ENCODE results near the gene MYO7A.
A peak's percentile ranks its signal among the peaks of the same experiment; 100 is the strongest.

MYO7A gene

DNA sequence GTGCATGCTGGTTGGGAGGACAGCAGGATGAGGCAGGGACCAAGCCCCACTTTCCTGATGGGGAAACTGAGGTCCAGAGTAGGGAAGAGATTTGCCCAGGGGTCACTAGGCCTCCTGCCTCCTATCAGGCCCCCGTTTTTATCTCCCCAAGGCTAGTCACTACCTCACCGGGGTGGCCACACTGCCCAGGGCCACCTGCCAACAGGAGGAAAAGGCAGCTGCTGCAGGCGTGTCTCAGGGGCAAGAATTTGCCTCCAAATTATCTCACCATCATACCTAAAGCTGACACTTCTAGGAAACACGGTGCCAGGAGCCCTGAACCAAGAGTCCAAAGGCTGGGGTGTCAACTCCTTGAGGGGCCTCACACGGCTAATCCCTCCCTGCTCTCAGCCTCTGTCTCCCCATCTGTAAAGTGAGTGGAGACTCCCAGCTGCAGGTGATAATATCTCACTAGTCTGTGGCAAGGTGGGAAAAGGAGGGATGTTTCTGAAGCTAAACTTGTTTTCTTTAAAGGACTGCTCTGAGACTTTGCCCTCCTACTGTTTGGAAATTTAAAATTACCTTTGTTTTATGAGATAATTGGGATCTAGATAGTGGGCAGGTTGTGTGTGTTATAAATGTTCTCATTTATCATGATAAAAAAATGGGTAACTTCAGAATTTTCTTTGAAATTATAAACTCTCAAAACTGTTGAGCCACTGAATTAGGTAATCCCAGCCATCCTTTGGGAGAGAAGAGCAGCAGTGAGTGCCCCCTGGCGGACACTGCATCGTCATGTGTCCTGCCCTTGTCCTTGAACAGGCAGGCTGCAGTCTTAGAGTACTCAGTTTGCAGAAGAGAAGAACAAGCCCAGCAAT, 60.0 kb downstream of the MYO7A start:
- peak; percentile 92 for DNase-seq

DNA sequence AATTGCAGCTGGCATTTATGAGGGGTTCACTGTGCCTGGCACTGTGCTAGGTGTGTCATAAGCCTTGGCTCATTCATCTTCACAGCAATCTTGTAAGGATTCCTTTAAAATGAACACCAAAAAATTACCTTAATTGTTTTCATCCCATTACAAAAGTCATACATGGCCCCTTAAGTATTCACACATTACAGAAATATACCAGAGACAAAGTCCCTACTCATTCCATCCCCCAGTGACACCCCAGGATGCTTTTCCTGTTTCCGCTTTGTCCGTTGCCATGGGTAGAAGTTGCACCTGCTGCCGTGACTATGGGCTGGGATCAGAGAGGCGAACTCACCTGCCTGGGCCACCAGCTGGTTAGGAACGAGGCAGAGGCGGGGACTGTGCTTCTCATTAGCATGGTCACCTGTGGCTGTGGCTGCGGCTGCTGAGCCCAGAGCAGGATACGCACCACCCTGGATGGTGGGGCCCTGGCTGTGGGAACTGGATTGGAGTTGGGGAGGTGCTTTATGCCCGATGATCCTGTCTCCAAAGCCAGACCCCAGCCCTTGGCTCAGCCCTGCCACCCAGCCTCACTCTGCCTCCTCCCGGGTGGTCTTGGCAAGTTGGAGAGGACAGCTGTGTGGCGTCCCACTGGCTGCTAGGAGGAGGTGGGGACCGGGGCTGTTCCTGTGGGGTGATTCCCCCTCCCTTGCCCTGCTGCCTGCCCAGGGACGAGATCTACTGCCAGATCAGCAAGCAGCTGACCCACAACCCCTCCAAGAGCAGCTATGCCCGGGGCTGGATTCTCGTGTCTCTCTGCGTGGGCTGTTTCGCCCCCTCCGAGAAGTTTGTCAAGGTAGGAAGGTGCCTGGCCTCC, 60.8 kb downstream of the MYO7A start:
- peak; percentile 24 for DNase-seq

DNA sequence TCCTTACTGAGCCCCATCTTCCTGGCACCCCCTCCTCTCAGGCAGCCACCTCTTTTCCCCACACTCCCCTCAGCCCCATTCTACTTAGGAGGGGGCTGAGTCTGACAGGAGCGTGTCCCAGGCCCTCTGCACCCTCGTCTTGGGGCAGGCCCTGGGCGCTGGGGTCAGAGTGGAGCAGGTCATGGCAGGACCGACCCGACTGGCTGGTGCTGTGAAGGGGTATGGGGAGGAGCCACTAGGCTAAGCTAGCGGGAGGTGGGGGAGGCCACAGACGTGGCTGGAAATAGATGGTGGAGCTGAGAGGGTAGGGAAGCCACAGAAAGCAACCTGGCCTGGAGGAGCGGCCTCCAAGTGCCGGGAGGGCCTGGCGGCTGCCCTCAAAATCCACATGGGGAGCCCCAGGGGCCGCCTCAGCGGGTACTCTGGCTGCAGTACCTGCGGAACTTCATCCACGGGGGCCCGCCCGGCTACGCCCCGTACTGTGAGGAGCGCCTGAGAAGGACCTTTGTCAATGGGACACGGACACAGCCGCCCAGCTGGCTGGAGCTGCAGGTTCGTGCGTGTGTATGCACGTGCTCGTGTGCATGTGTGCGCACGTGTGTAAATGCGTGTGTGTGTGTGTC, 61.7 kb downstream of the MYO7A start:
- DNase-seq, result no peak

DNA sequence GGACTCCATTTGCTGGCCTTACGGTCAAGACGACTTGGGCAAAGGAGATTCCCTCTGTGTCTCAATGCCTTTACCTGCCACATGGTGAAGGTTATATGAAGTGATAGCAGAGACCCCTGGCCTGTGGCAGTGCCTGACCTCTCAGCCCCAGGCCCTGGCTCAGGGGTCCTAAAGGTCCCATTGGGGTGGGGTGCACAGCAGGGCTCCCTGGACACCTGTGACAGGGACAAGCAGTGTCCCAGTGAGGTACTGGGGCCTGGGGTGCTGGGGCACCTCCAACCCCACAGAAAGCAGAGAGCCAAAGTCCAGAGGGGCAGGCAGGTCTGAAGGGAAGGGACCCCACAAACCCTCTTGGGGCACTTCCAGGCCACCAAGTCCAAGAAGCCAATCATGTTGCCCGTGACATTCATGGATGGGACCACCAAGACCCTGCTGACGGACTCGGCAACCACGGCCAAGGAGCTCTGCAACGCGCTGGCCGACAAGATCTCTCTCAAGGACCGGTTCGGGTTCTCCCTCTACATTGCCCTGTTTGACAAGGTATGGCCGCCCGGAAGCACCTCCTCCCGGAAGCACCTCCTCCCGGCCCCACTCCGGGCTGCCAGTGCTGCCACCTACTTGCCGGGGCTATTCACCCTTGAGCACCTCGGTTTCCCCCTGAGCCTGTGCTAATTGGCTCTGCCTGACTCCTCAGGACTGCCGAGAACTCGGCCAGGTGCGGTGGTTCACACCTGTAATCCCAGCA, 62.5 kb downstream of the MYO7A start:
- DNase-seq, result no peak

DNA sequence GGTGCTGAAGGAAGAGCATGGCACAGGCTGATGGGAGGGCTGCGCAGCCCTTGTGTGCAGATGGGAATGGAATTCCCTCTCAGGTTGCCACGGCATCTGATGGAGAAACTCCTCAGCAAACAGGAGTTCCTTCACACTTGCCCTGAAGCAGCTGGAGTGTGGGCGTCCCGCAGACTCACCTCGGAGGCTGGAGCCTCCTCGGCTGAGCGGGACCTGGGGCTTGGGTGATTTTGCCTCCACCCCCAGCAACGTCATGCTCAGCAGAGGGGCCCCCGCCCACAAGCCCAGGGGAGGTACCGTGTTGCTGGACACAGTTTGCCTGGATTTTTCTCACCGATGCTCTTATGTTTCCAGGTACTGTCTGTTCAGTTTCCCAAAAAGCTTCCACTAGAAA, 63.4 kb downstream of the MYO7A start:
- no peak for DNase-seq

DNA sequence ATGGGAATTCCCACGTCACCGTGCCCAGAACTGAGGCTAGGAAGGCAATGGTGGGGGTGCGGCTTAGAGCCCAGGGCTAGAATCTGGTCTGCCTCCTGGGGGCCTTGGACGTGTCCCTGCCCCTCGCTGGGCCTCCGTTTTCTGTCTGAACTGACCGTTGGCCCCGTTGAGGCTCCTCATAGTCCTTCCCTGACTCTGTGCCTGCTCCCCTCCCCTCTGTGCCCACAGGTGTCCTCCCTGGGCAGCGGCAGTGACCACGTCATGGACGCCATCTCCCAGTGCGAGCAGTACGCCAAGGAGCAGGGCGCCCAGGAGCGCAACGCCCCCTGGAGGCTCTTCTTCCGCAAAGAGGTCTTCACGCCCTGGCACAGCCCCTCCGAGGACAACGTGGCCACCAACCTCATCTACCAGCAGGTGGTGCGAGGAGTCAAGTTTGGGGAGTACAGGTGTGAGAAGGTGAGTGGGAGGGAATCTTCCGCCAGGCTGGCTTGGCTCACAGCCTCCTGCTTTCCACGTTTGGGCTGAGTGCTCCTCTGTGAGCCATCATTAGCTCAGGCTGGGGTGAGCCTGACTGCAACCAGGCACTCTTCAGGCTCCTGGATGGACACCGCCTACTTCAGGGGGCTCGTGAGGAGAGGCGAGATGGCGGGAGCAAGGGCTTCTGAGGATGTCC, 63.9 kb downstream of the MYO7A start:
- DNase-seq, result peak; percentile 93

DNA sequence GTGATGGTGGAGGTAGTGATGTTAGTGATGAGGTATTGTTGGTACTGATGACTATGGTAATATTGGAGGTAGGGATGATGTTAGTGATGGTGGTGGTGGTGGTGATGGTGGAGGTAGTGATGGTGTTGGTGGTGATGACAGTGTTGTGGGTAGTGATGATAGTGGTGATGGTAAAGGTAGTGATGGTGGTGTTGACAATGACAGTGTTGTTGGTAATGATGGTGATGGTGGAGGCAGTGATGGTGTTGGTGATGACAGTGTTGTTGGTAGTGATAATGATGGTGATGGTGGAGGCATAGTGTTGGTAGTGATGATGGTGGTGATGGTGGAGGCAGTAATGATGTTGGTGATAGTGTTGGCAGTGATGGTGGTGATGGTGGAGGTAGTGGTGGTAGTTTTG, 65.1 kb downstream of the MYO7A start:
- DNase-seq, result no peak

DNA sequence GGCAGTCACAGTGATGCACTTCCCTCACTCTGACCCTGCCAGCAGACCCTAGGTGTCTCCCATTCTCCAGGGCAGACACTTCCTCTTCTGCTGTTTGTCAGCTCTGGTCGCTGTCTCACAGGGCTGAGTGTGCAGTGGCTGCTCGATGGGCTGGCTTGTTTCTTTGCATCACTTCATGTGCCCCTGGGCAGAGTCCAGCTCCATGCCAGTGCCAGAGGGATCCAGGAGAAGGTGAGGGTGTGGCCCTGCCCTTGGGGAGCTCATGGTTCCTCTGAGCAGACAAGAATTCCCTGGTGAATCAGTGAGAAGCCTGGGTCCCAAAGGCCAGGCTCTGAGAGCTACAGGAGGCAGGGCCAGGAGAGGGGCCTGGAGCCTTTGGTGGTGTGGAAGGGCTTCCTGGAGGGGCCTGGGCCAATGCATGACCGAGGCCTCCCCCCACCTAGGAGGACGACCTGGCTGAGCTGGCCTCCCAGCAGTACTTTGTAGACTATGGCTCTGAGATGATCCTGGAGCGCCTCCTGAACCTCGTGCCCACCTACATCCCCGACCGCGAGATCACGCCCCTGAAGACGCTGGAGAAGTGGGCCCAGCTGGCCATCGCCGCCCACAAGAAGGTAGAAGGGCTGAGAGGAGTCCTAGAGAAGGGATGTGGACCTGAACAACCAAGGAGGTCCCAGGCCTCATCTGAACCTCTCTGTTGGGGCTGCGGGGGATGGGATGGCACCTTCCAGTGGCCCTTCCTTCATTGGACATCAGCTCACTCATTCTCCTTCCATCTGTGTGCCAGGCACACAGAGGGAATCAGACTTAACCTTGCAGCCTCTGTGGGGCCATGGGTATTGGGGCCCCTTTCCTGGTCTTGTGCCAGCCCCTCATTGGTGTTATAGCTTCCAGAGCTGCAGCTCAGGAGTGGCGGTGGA, 66.1 kb downstream of the MYO7A start:
- DNase-seq, result no peak

DNA sequence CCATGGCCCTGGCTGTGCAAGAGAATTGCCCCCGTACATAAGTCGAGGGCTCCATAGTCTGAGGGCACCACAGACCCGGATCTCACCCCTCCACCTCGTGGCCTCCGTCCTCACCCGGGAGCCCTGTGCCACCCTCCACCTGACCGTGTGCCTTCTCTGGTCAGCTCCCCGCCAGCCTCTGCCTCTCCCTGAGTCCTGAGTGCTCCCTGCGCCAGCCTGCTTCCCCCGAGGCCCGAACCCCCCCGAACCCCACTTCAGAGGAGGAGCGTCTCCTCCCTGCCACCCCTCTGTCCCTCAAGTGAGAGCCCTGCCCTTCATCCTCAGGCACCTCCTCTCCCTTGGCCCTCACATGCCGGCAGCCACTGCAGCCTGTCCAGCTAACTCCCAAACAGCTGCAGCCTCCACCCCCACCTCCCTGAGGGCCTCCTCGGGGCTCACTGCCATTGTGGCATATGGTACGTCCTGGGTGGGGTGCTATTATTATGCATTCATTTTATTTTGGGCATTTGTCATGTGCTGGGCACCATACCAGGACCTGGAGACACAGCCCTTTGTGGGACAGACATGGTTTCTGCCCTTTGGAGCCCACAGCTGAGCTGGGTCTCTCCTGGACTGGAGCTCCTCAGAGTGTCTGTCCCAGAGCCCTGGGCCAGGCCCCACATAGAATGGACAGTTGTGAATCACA, 67.2 kb downstream of the MYO7A start:
- DNase-seq, result no peak

DNA sequence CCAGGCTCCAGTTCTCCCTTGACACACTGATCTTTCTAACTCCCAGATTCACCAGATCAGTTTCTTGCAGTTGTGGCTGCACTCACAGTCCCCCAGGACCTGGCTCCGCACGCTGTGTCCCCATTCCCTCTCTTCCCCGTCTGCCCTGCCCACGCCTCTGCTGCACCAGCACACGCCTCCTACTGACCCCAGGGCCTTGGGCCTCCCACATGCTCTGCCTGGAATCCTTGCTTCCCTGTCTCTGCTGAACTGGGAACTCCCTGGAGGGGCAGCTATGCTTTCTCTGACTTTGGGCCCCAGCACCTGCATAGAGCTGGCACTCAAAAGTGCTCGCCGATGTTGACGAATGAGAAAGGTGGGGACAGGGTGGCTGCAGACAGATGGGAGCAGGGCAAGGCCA, 68.9 kb downstream of the MYO7A start:
- no peak for DNase-seq

DNA sequence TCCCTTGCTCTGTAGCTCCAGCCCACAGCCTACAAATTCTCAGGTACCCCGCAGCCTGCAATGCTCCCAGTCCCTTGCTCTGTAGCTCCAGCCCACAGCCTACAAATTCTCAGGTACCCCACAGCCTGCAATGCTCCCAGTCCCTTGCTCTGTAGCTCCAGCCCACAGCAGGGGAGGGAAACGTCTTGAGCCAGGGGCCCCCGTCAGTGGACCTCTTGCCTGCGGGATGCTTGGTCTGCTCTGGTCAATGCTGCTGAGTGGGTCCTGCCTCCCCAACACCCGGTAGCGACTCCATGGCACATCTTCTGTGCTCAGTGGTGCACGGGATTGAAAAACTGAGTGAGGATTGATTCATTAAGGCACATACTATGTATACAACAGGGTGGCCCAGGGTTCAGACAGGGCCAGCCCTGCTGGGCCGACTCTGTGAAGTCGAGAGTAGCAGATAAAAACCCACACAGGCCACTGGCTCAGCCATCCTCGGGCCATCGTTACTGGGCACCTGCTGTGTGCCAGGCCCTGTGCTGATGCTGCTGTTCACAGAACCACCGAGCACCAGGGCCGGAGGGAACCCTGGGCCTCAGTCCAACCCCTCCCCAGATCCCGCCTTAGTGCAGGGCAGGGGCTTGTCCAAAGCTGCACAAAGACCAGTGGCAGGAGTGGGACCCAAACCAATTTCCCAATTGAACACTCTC, 69.7 kb downstream of the MYO7A start:
- DNase-seq, result no peak

DNA sequence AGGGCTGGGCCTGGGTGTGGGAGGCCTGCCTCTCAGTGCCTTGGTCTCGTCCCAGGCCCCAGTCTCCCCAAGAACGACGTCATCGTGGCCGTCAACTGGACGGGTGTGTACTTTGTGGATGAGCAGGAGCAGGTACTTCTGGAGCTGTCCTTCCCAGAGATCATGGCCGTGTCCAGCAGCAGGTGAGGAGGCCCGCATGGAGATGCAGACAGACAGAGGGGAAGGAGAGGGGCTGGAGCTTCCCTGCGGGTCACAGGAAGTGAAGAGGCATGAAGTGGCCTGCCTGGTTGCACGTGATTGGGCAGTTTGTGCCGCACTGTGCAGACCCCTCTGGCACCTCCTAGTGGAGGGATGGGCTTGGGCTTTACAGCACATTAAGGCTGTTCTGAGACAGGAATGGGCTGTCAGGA, 70.4 kb downstream of the MYO7A start:
- DNase-seq, result peak; percentile 60

DNA sequence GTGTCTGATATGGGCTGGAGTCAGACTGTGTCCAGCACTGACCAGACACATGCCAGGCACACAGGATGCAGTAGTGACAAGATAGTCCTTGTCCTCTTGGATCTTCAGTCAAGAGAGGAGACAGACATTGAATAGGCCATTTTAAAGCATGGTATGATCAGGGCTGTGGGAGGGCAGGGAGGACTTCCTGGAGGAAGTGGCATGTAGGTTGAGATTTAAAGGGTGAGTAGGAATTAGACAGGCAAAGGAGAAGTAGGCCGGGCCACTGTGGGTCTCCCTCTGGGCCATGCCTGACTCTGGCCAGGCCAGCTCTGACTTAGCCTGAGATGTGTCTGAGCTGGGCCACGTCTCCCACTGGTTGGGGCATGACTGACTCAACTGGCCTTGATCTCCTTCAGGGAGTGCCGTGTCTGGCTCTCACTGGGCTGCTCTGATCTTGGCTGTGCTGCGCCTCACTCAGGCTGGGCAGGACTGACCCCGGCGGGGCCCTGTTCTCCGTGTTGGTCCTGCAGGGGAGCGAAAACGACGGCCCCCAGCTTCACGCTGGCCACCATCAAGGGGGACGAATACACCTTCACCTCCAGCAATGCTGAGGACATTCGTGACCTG, 71.2 kb downstream of the MYO7A start:
- no peak for DNase-seq

DNA sequence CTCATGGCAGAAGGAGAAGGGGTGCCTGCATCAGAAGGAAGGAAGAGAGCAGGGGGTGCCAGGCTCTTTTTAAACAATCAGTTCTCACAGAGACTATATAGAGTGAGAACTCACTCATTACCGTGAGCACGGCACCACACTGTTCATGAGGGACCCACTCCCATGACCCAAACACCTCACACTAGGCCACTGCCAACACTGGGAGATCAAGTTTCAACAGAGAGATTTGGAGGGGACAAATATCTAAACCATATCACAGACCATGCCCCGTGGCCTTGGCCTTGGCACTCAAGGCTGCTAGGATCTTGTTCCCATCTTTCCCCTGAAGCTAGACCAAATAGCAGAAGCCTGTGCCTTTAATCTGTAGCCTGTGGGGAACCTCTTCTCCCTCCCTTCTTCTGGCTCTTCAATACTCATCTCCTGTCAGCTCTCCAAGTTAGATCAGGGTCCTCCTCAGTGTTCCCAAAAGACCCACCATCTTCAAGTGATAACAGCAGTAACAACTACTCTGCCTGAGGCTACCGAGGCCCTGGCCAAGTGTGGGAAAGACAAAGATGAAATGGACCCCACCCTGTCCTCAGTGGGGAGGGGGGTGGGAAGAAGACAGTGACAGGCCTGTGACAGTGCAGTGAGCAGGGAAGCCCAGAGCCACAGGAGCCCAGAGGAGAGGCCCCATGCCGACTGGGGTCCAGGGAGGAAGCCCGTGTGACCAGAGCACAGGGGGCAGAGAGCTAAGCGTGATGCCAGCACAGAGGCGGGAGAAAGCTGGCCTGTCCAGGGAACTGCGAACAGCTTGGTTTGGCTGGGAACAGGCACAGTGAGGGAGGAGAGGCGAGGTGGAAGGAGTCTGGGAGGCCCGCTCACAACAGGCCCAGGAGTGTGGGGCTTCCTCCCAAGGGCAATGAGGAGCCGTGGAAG, 72.6 kb downstream of the MYO7A start:
- no peak for DNase-seq

DNA sequence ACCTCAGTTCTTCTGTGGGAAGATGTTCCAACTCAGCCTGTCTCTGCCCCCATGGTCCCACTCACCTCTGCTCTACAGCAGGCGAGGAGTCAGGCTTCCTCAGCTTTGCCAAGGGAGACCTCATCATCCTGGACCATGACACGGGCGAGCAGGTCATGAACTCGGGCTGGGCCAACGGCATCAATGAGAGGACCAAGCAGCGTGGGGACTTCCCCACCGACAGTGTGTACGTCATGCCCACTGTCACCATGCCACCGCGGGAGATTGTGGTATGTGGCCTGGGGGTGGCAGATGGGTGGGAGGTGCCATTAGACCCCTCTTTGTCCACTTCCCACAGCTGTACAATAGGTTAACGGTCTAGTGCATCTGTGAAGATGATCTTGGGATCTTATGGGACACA, 73.3 kb downstream of the MYO7A start:
- DNase-seq, result no peak

DNA sequence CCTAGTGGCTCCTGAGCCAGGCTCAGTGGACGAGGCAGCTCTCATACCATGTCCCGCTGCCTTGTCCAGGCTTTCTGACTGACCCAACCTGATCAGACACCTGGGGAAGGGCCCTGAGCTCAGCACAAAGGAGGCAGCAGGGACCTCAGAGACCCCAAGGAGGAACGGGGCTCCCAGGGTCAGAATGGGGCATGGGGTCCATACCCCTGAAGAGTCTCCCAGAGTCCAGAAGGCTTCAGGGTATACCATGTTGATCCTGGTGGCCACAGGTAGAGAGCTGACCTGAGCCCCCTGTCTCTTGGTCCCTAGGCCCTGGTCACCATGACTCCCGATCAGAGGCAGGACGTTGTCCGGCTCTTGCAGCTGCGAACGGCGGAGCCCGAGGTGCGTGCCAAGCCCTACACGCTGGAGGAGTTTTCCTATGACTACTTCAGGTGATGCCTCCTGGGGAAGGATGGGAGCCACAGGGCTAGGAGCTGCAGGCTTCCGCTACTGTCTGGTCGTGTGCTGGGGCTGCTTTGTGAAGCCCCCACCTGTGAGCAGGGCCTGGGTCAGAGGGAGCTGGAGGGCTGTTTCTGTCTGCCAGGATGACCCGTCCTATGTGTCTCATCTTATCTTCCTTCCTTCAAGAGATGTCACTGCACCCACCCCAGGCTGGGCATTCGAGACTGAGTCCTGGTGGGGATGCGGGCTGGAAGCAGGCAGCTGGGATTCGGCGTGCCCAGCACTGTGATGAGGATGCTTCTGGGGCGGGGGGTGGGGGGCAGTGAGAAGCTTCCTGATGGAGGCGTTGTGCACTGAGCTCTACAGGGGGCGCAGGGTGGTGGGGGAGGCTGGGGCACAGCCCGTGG, 74.2 kb downstream of the MYO7A start:
- no peak for DNase-seq

Measured in RPMI8226 (cell line).